Activated gamma-delta T cell (primary cell): ENCODE measurements around the gene SMCR8.
"Not testable (repeated sequence)": the region's sequence is repeated elsewhere in the genome, so short reads cannot be mapped to it uniquely, and the experiment has no call there.

ENCODE experiments used
- DNase-seq: peaks from one replicate; lab custom pipeline; 2025; lab: John Stamatoyannopoulos, UW
- total RNA-seq, 2 donors: gene quantifications; one replicate each; lab custom pipeline; 2026; lab: John Stamatoyannopoulos, UW

Gene SMCR8
- 181 to 185 reads per million in 2 donors for total RNA-seq

DNA sequence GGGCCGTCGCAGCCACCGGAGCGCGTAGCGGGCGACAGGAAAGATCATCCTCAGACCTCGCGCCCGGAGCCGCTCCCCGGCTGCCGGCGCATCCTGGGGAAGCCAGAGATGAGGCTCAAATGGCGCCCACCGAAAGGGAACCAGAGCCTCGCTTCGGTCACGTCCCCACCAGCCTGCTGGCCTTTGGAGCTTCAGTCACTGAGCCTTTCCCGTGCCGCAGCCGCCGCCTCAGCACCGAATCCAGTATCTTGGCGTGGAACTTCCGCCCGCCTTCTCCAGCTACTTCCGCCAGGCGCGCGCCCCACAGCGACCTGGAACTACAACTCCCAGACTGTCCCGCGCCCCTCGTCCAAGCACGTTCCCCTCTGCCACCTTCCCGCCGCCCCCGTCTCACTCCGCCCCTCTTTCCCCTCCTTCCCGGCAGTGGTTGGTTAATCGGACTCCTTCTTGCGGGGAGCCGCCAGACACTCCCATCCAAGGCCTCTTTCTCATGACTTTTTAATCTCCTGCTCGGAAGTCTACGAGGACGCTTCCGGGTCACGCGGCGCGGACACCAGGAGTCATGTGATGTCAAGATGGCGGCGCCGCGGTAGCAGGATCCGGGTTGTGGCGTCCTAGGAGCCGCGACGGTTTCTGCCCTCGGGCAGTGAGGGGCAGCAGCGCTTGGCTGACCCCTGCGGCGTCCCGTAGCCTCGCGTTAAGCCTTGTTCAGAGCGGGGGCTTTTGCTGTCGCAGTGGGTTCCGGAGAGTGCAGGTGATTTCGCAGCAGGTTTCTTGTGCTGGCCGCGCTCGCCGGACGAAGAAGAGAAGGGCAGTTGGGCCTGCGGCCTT is at the start of gene SMCR8, which contains the start of gene TOP3A:
Gene SMCR8, plus strand, starts transcription at position 563 of the 831 bp plus-strand sequence. CDS start 497 bp downstream, outside the sequence.
Gene TOP3A, minus strand, starts transcription at position 264 of the 831 bp plus-strand sequence. Its CDS starts 216 bp downstream, at position 48.
- peak; percentile 91 for DNase-seq

DNA sequence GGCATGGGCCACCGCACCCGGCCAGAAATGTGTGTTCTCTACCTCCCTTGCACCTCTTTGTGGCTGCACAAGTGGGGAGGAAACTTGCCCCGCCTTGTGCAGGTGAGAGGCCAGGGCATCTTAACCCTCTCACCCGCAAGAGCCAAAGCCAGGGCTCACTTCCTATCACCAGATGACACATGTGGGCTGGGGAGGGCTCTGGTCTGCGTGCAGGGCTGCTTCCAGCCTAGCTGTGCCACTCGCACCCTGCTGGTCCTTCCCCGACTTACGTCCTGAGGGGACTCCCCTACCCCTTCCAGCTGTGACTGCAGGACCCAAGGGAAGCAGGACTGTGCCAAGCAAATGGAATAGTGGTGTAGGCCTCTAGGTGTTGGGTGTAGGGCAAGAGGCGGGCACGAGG is 47.7 kb upstream of the SMCR8 start:
- no peak for DNase-seq

GRCh38 chr17:18267927-18268711 is 47.0 kb upstream of the SMCR8 start:
- no peak for DNase-seq

GRCh38 chr17:18270046-18270931 is 44.8 kb upstream of the SMCR8 start:
- DNase-seq: no peak

DNA sequence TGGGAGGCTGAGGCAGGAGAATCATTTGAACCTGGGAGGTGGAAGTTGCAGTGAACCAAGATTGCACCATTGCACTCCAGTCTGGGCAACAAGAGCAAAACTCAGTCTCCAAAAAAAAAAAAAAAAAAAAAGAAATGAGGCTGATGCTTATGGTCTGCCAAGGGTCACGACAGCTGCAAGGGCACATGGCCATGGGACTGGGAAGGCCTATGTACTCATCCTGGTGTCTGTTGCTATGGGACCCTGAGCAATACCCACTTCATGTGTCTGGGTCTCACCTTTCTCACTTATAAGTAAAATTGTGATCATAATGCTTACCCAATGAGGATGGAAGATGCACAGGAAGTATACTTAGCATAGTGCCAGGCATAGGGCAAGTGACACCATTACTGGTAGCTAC is 38.0 kb upstream of the SMCR8 start:
- DNase-seq: no peak

- DNase-seq: no peak
Observed at GRCh38 chr17:18278867-18279266, 36.2 kb upstream of the SMCR8 start.

GRCh38 chr17:18280249-18280648 is 34.8 kb upstream of the SMCR8 start:
- no peak for DNase-seq

DNA sequence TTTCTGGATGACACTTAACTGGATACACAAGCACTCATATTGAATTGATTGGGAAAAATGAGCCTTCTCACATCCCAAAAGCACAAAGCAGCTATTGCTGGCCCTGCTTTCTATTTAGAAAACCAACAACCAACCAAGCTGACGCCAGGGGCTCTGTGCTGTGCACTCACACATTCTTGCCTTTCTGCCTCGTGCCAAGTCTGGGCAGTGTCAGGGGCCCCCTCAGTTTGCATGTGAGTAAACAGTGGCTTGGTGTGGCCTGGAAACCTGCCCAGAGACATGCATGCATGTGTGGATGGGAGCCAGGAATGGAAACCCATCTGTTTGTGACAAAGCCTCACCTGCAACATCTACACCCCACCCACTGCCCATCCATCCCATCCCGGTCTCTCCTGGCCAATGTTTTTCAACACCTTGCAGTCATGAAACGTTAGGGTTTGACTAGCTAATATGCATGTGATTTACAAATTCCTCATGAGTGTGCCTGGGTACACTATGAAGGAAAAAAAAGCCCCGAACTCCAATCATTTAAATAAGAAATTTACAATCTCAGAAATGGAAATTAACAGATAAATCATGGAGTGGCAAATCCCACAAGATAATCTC is 34.2 kb upstream of the SMCR8 start:
- no peak for DNase-seq

DNA sequence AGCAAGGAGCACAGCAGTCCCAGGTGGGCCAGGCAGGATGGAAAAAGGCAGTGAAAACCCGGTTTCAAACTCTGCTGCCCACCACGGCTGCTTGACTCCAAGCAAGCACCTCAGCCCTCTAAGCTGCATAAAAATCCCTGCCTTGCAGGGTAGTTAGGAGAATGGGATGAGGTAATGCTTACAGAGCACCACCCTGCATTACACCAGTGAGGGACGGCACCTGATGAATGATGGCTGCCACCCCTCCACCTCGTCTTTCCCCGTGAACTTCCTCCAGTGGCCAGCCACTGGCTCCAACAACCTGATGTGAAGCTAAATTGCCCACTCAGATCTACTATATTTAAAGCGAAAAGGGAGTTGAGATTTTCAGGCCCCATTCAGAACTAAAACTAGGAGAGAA is 33.3 kb upstream of the SMCR8 start:
- DNase-seq: no peak

GRCh38 chr17:18285296-18285695 is 29.8 kb upstream of the SMCR8 start:
- no peak for DNase-seq

DNA sequence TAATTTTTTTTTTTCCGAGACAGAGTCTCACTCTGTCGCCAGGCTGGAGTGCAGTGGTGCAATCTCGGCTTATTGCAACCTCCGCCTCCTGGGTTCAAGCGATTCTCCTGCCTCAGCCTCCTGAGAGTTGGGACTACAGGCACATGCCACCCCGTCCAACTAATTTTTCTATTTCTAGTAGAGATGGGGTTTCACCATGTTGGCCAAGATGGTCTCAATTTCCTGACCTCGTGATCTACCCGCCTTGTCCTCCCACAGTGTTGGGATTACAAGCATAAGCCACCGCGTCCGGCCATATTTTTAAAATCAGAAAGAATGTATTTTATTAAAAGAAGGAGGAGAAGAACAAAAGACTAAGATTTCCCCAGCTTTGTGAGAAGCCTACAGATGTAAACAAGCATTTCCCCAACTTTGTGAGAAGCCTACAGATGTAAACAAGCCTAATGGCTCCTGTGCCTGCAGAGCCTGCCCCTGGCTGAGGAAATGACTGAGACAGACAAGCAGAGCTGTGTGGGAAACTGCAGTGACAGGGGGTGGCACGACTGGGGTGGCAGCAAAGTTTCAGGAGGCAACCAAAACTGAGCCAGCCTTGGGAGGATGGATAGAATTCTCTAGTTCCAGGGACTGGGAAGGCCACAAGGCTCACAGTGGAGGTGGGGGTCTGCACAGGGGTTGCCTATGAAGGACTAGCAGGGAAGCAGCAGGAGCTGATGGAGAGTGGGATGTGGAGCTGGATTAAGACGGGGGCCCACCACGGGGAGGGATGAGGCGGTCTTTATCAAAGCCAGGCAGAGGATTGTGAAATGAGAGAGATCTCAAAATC is 23.2 kb upstream of the SMCR8 start:
- no peak for DNase-seq

GRCh38 chr17:18298061-18298460 is 17.0 kb upstream of the SMCR8 start:
- DNase-seq: not testable (repeated sequence)

DNA sequence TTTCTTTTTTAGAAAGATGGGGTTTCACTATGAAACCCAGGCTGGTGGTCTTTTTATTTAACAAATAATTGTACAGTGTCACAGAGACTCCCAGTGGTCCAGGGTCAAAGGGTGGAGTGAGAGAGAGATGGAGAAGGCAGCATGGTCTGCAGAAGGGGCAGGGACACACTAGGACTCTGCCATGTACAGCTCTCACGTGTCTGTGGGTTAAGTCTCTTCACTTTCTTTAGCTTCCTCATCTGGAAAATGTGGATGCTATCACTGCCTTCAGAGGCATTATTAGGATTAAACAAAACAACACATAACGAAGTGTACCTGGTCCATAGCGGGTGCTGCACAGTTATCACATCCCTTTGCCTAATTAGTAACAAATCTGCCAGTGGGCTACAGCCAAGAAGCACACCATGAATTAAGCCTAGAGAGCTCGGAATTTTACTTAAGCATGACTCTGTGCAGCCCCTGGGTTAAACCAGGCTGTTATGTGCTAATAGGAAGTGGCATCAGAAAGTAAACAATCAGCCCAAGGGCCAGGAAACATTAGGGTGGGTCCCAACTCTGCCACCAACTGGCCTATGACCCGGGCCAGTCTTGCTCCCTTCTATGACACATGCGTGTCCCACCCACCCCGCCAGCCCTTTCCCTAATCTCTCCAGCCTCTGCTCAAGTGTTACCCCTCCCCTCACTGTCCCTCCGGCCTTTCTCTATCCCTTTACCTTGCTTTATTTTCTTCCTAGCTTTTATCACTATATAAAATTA is 14.2 kb upstream of the SMCR8 start:
- no peak for DNase-seq

DNA sequence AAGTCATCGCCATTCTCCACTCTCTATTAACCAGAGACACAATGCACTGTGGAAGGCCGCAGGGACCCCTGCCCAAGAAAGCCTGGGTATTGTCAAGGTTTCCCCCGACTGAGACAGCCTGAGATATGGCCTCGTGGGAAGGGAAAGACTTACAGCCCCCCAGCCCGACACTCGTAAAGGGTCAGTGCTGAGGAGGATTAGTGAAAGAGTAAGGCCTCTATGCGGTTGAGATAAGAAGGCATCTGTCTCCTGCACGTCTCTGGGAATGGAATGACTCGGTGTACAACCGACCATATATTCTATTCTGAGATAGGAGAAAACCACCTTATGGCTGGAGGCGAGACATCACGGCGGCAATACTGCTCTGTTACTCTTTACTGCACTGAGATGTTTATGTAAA is 11.9 kb upstream of the SMCR8 start:
- DNase-seq: not testable (repeated sequence)

DNA sequence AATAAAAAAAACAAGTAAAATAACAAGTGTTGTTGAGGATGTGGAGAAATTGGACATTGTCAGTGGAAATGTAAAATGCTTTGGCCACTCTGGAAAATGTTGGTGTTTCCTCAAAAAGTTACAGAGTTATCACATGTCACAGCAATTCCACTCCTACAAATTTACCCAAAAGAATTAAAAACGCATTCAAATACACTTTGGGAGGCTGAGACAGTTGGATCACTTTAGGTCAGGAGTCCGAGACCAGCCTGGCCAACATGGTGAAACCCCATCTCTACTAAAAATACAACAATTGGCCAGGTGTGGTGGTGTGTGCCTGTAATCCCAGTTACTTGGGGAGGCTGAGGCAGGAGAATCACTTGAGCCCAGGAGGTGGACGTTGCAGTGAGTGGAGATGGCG is 5.9 kb upstream of the SMCR8 start:
- no peak for DNase-seq

DNA sequence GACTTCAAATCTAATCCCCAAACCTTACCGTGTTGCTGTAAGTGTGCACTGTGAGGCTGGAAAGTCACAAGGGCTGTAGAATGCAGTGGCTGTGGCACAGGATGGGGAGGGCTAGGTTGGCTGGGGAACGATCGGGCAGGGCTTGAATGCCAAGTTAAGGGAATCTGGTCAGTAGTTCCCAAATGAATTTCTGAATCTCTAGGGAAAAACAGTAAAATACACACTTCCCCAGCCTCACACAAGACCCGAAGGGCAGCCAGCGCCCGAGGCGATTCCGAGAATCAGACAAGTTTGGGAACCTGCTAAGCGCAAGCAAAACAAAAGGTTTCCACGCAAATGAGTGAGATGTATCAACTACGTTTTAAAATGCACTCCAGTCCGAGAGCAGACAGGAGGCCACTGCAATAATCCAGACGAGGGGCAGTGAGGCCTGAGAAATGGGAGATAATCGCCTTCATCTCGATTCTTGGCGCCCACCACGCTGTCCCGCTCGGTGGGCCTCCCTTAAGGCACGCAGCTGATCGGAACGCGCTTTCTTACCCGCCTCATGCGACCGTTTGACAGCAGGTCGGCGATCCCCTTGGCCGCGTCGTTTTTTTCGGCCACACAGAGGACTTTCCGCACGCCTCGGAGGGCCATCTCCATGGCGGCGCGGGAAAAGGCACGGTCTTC is 898 bp upstream of the SMCR8 start:
- no peak for DNase-seq

GRCh38 chr17:18315562-18315922 is 449 bp downstream of the SMCR8 start:
- no peak for DNase-seq

GRCh38 chr17:18315961-18316360 is 868 bp downstream of the SMCR8 start:
- no peak for DNase-seq

GRCh38 chr17:18318117-18318516 is 3.0 kb downstream of the SMCR8 start:
- no peak for DNase-seq
